ENCODE data around the gene ATP5MK.
"Not testable (repeated sequence)": the region's sequence is repeated elsewhere in the genome, so short reads cannot be mapped to it uniquely, and the experiment has no call there.

DNA sequence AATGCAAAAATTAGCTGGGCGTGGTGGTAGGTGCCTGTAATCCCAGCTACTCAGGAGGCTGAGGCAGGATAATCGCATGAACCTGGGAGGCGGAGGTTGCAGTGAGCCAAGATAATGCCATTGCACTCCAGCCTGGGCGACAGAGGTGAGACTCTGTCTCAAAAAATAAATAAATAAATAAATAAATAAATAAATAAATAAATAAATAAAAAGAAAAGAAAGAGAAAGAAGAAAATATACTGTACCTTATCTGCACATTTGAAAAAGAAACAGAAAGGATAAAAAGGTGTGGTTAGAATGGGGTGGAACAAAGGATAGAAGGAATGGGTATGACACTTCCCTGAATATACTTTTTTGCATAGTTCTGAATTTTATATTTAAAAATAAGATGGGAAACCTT is 36.8 kb downstream of the ATP5MK start:
- TF ChIP-seq, protein P1, sequence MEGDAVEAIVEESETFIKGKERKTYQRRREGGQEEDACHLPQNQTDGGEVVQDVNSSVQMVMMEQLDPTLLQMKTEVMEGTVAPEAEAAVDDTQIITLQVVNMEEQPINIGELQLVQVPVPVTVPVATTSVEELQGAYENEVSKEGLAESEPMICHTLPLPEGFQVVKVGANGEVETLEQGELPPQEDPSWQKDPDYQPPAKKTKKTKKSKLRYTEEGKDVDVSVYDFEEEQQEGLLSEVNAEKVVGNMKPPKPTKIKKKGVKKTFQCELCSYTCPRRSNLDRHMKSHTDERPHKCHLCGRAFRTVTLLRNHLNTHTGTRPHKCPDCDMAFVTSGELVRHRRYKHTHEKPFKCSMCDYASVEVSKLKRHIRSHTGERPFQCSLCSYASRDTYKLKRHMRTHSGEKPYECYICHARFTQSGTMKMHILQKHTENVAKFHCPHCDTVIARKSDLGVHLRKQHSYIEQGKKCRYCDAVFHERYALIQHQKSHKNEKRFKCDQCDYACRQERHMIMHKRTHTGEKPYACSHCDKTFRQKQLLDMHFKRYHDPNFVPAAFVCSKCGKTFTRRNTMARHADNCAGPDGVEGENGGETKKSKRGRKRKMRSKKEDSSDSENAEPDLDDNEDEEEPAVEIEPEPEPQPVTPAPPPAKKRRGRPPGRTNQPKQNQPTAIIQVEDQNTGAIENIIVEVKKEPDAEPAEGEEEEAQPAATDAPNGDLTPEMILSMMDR (IDR thresholded peaks at IDR 0.05), result not testable (repeated sequence)
- TF ChIP-seq POLR2A (IDR thresholded peaks at IDR 0.05), result not testable (repeated sequence)
